Activated B cell treated with CpG ODN at 0.5 μM for 24 hours (primary cell): ENCODE data around the gene PRKCB. TPM values are rescaled to one million over a fixed set of nuclear protein-coding genes. Genes with fewer than 3 reads are reported as not detected.

ENCODE experiments used
- ATAC-seq: fragments of 200-7000 bp; cut with Tn5 transposase; one replicate; pipeline ENCODE4 v1.10.0; 2021; ENCODE audit warnings: low read depth, mild to moderate bottlenecking, moderate library complexity
- CTCF ChIA-PET: fragments of 350-600 bp; sonication (Branson Sonifier 250); formaldehyde crosslinking; loops from one replicate; lab custom pipeline; 2021; ENCODE audit warnings: antibody characterized with exemption; lab: Charles Lee
- POLR2A ChIA-PET: fragments of 350-600 bp; sonication (Branson Sonifier 250); formaldehyde crosslinking; loops from one replicate; lab custom pipeline; 2021; ENCODE audit warnings: antibody characterized with exemption; lab: Charles Lee
- DNase-seq: peaks from one replicate; pipeline ENCODE4 v3.0.0; 2022
- H3K27ac Mint-ChIP-seq: one replicate; pipeline ENCODE4 v1.8.0; 2020; ENCODE audit warnings: mixed read lengths
- H3K27me3 Mint-ChIP-seq: one replicate; pipeline ENCODE4 v1.8.0; 2021; ENCODE audit warnings: mixed read lengths
- H3K36me3 Mint-ChIP-seq: one replicate; pipeline ENCODE4 v1.8.0; 2021; ENCODE audit warnings: low read depth, mixed read lengths
- H3K4me1 Mint-ChIP-seq: one replicate; pipeline ENCODE4 v1.8.0; 2021; ENCODE audit warnings: mixed read lengths
- H3K4me3 Mint-ChIP-seq: one replicate; pipeline ENCODE4 v1.8.0; 2020; ENCODE audit warnings: mild to moderate bottlenecking, mixed read lengths
- H3K9me3 Mint-ChIP-seq: one replicate; pipeline ENCODE4 v1.8.0; 2020; ENCODE audit warnings: mixed read lengths
- intact Hi-C: fragments of 100-400 bp; cut with micrococcal nuclease; formaldehyde crosslinking; loops from one replicate; pipeline ENCODE4 v1.15.1; 2024
- total RNA-seq: library from RNA; stranded (reverse); gene quantifications from 2 replicates; pipeline ENCODE4 v1.2.3, GENCODE V29; 2022
- TF ChIP-seq, protein P1 (sequence below): fragments of 200-600 bp; IDR thresholded peaks from one replicate; pipeline ENCODE4 v1.8.0; 2022; ENCODE audit warnings: antibody characterized with exemption, mild to moderate bottlenecking

Gene PRKCB
- total RNA-seq, 1 donor from 2014 or later = 146 TPM

GRCh38 chr16:23896832-23897821 is 61.3 kb downstream of the PRKCB start:
- ChIA-PET POLR2A (interaction anchor here (0.8 to 1.5 kb wide), 11 partner anchors 10 to 113 kb away, joined by 3 to 5 read pairs (median 3); no protein-coding TSS in a partner anchor), CTCF (interaction anchor here (1.3 to 1.6 kb wide), 2 partner anchors 20 to 94 kb away, joined by 5 to 8 read pairs; no protein-coding TSS in a partner anchor)
- Mint-ChIP-seq H3K27ac (peak overlapping the region; percentile 87), H3K4me1 (peaks cover 90% of the 10 kb centered on the region), H3K4me3 (peak overlapping the region; percentile 50), H3K27me3 (no peaks in the 10 kb centered on the region), H3K9me3 (no peaks in the 10 kb centered on the region), H3K36me3 (peaks cover 39% of the 10 kb centered on the region)
- TF ChIP-seq, protein P1, sequence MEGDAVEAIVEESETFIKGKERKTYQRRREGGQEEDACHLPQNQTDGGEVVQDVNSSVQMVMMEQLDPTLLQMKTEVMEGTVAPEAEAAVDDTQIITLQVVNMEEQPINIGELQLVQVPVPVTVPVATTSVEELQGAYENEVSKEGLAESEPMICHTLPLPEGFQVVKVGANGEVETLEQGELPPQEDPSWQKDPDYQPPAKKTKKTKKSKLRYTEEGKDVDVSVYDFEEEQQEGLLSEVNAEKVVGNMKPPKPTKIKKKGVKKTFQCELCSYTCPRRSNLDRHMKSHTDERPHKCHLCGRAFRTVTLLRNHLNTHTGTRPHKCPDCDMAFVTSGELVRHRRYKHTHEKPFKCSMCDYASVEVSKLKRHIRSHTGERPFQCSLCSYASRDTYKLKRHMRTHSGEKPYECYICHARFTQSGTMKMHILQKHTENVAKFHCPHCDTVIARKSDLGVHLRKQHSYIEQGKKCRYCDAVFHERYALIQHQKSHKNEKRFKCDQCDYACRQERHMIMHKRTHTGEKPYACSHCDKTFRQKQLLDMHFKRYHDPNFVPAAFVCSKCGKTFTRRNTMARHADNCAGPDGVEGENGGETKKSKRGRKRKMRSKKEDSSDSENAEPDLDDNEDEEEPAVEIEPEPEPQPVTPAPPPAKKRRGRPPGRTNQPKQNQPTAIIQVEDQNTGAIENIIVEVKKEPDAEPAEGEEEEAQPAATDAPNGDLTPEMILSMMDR = no peak
- ATAC-seq = peak; percentile 56
- no peak for DNase-seq
- intact Hi-C loops = loop anchor here (2.0 kb wide), 2 partner anchors 16 kb away; no protein-coding TSS in a partner anchor

- Mint-ChIP-seq H3K9me3 (no peaks in the 10 kb centered on the region), H3K36me3 (peaks cover 24% of the 10 kb centered on the region), H3K4me1 (peaks cover 93% of the 10 kb centered on the region), H3K27me3 (no peaks in the 10 kb centered on the region), H3K27ac (peak overlapping the region; percentile 44), H3K4me3 (no peak overlapping the region)
- TF ChIP-seq, protein P1 = no peak
- ChIA-PET CTCF (interaction anchor here (1.0 kb wide), 1 partner anchor 111 kb away, joined by 4 read pairs; no protein-coding TSS in a partner anchor), POLR2A (interaction anchor here (1.3 to 1.5 kb wide), 2 partner anchors 19 to 110 kb away, joined by 3 to 4 read pairs; no protein-coding TSS in a partner anchor)
- DNase-seq (no peak), ATAC-seq (no peak)
- intact Hi-C loops = no loop called here
Measured at GRCh38 chr16:23898682-23899430, 63.1 kb downstream of the PRKCB start.

DNA sequence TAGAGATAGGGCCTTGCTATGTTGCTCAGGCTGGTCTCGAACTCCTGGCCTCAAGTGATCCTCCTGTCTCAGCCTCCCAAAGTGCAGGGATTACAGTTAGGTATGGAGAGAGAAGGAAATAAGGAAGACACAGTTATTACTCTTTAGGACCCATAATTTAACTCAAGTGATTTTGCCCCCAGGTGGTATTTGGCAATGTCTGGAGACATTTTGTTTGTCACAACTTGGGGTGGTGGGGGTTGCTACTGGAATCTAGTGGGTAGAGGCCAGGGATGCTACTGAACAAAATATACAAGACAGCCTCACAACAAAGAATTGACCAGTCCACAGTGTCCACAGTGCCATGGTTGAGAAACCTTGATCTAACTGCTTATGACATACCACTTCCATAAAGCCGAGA is 64.1 kb downstream of the PRKCB start:
- no peaks in the 10 kb centered on the region for H3K9me3 Mint-ChIP-seq
- ChIA-PET CTCF (no interaction called here), POLR2A (no interaction called here)
- no peak overlapping the region for H3K4me3 Mint-ChIP-seq
- no peaks in the 10 kb centered on the region for H3K27me3 Mint-ChIP-seq
- peak overlapping the region; percentile 25 for H3K27ac Mint-ChIP-seq
- DNase-seq (no peak), ATAC-seq (no peak)
- peaks cover 91% of the 10 kb centered on the region for H3K4me1 Mint-ChIP-seq
- peaks cover 13% of the 10 kb centered on the region for H3K36me3 Mint-ChIP-seq
- intact Hi-C loops = no loop called here
- TF ChIP-seq, protein P1 = no peak

DNA sequence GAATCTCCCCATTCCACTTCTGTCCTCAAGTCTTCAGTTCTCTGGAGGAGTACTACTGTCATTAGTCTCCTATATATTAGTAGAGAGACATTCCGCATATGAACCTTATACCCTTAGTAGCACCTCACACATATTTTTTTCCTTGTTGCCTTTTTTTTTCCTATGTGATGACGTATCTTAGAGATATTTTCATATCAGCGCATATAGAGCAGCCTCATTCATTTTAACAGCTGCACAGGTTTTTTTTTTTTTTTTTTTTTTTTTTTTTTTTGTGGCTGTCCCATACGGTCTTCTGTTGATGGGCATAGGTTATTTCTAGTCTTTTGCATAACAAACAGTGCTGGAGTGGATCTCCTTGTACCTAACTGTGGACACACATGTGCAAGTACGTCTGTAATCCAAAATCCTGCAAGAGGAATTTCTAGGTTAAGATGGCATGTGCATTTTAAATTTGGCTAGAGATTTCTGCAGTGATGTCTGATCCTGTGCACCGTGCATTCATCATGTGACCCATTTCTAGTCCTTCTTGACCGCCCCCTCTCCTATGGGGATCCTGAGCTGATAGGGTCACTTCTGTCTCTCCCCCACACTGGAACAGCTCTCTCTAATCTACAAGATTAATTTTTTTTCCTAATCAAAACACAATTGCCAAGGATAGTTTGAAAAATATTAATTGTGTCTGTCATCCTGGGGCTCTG is 64.8 kb downstream of the PRKCB start:
- no peaks in the 10 kb centered on the region for H3K9me3 Mint-ChIP-seq
- ATAC-seq (no peak), DNase-seq (no peak)
- H3K27me3 Mint-ChIP-seq = no peaks in the 10 kb centered on the region
- H3K36me3 Mint-ChIP-seq = peaks cover 13% of the 10 kb centered on the region
- H3K4me1 Mint-ChIP-seq = peaks cover 91% of the 10 kb centered on the region
- ChIA-PET POLR2A (interaction anchor here (0.6 kb wide), 1 partner anchor 55 kb away, joined by 11 read pairs; no protein-coding TSS in a partner anchor), CTCF (no interaction called here)
- H3K27ac Mint-ChIP-seq = peak overlapping the region; percentile 77
- TF ChIP-seq, protein P1 = no peak
- H3K4me3 Mint-ChIP-seq = peak overlapping the region; percentile 29
- intact Hi-C loops = no loop called here
